A549 (cell line): ENCODE results near the gene COL5A1. TPM values are rescaled to one million over a fixed set of nuclear protein-coding genes. Genes with fewer than 3 reads are reported as not detected.

Source experiments
- ATAC-seq, 2 experiments: fragments of 200-7000 bp in 1 of 2; fragments of >200 bp in 1 of 2; cut with Nextera tagmentation in 1 of 2; cut with Tn5 transposase in 1 of 2; 3 replicates each; pipeline versions ENCODE4 v1.8.0 to v1.9.1; 2018 to 2020; ENCODE audit warnings: mild to moderate bottlenecking in 1 of 2, moderate library complexity in 1 of 2
- CTCF ChIA-PET: fragments of 300-600 bp; sonication (Branson Sonifier 250); formaldehyde crosslinking; extraction: SDS; loops from one replicate; lab custom pipeline; 2021; ENCODE audit warnings: antibody characterized with exemption, inconsistent platforms; lab: Yijun Ruan, JAX
- POLR2A ChIA-PET: fragments of 350-600 bp; formaldehyde crosslinking; extraction: SDS; loops from one replicate; lab custom pipeline; 2021; ENCODE audit warnings: antibody characterized with exemption, inconsistent platforms; lab: Yijun Ruan, JAX
- DNase-seq, 2 experiments: peaks; one replicate each; pipeline versions ENCODE4 v3.0.0 to v3.0.0-alpha.2; 2011 to 2016; ENCODE audit warnings: low read depth in 1 of 2, low spot score in 1 of 2
- FAIRE-seq: peaks from 2 replicates; lab custom pipeline; 2011; peaks lifted over from hg19 to GRCh38; lab: Jason Lieb, UNC
- H3K27ac ChIP-seq, 2 experiments: fragments of >200 bp; sonication (Bioruptor Twin); formaldehyde crosslinking; 3 replicates each; pipeline ENCODE4 v1.5.1; 2016 to 2017
- H3K4me1 ChIP-seq: fragments of >200 bp; sonication (Bioruptor Twin); formaldehyde crosslinking; 3 replicates; pipeline ENCODE4 v1.6.1; 2016
- H3K4me2 ChIP-seq: fragments of >200 bp; sonication (Bioruptor Twin); formaldehyde crosslinking; 3 replicates; pipeline ENCODE4 v1.6.1; 2016
- H3K4me3 ChIP-seq: fragments of >200 bp; sonication (Bioruptor Twin); formaldehyde crosslinking; 3 replicates; pipeline ENCODE4 v1.5.1; 2016
- H3K9me3 ChIP-seq: fragments of >200 bp; sonication (Bioruptor Twin); formaldehyde crosslinking; 3 replicates; pipeline ENCODE4 v1.6.1; 2016
- BHLHE40 ChIP-seq: IDR thresholded peaks from 2 replicates; pipeline ENCODE4 v1.6.1; 2012; ENCODE audit warnings: low read depth, low read length, inconsistent platforms
- CBX2 ChIP-seq: fragments of 200-600 bp; sonication (generic); IDR thresholded peaks from 2 replicates; pipeline ENCODE4 v1.6.1; 2016; ENCODE audit warnings: low read depth, mild to moderate bottlenecking, borderline replicate concordance
- CHD2 ChIP-seq: fragments of 150-350 bp; IDR thresholded peaks from 2 replicates; pipeline ENCODE4 v1.6.1; 2014; ENCODE audit warnings: low read length; ENCODE audit not compliant: partially characterized antibody
- EHF ChIP-seq: fragments of 250-450 bp; sonication (Bioruptor Pico); IDR thresholded peaks from 2 replicates; pipeline ENCODE4 v1.5.0; 2020; ENCODE audit warnings: mild to moderate bottlenecking
- ESRRA ChIP-seq: fragments of 150-350 bp; IDR thresholded peaks from 2 replicates; pipeline ENCODE4 v1.6.1; 2014; ENCODE audit warnings: mild to moderate bottlenecking, low read length, borderline replicate concordance
- JUN ChIP-seq, 2 experiments: fragments of >200 bp; sonication (Bioruptor Twin); formaldehyde crosslinking; IDR thresholded peaks; 2 replicates in 1 of 2; 3 replicates in 1 of 2; pipeline ENCODE4 v1.6.1; 2016 to 2017
- KDM1A ChIP-seq: fragments of 200-600 bp; sonication (generic); IDR thresholded peaks from 2 replicates; pipeline ENCODE4 v1.6.1; 2016; ENCODE audit warnings: low read depth, mild to moderate bottlenecking
- MAZ ChIP-seq: fragments of 150-350 bp; IDR thresholded peaks from 2 replicates; pipeline ENCODE4 v1.6.1; 2014; ENCODE audit warnings: antibody characterized with exemption, low read depth, low read length, borderline replicate concordance
- PHF8 ChIP-seq: fragments of 200-600 bp; sonication (generic); IDR thresholded peaks from 2 replicates; pipeline ENCODE4 v1.6.1; 2016; ENCODE audit warnings: low read depth, mild to moderate bottlenecking, antibody characterized with exemption, moderate library complexity, borderline replicate concordance
- POLR2AphosphoS2 ChIP-seq: conservative IDR thresholded peaks from 2 replicates; pipeline ENCODE4 v1.6.1; 2012; ENCODE audit warnings: low read length, improper control_type of control experiment, inconsistent platforms
- RCOR1 ChIP-seq: fragments of 150-350 bp; IDR thresholded peaks from 2 replicates; pipeline ENCODE4 v1.6.1; 2014; ENCODE audit warnings: antibody characterized with exemption, low read length, low read depth
- RFX5 ChIP-seq: fragments of 450-650 bp; IDR thresholded peaks from 2 replicates; pipeline ENCODE4 v1.7.1; 2014; ENCODE audit warnings: antibody characterized with exemption, mild to moderate bottlenecking, moderate library complexity
- TP53 ChIP-seq: fragments of 250-450 bp; sonication (Bioruptor Pico); IDR thresholded peaks from 2 replicates; pipeline ENCODE4 v1.5.0; 2021; ENCODE audit warnings: mild to moderate bottlenecking, moderate library complexity
- ZC3H11A ChIP-seq: fragments of 450-650 bp; IDR thresholded peaks from 2 replicates; pipeline ENCODE4 v1.6.1; 2014; ENCODE audit warnings: antibody characterized with exemption, mild to moderate bottlenecking
- ZFP36 ChIP-seq: fragments of 450-650 bp; IDR thresholded peaks from 2 replicates; pipeline ENCODE4 v1.6.1; 2014; ENCODE audit warnings: borderline replicate concordance; ENCODE audit not compliant: partially characterized antibody
- ZNF302 ChIP-seq: fragments of 250-450 bp; sonication (Bioruptor Pico); IDR thresholded peaks from 2 replicates; pipeline ENCODE4 v1.9.0; 2021; ENCODE audit warnings: inconsistent platforms, mild to moderate bottlenecking, moderate library complexity
- ZSCAN20 ChIP-seq: fragments of 250-450 bp; sonication (Bioruptor Pico); IDR thresholded peaks from 2 replicates; pipeline ENCODE4 v1.8.0; 2022; ENCODE audit warnings: mild to moderate bottlenecking, moderate library complexity
- WGBS: methylation state at CpG from one replicate; pipeline ENCODE4 v1.1.6; 2017; ENCODE audit errors: missing lambda C conversion rate; 5-methylcytosine and 5-hydroxymethylcytosine counted together
- polyA plus RNA-seq, 4 experiments: library from polyadenylated mRNA; depleted of rRNA in 3 of 4; stranded (reverse); fragments of >200 nt; fragmentation: RNase III in 1 of 4; extraction: RNeasy Plus Mini Kit Qiagen cat#74134 plus additional on column Dnase treatment in 1 of 4; gene quantifications; 2 replicates in 3 of 4; 3 replicates in 1 of 4; pipeline ENCODE4 v1.2.3, GENCODE V29; 2011 to 2017
- TF ChIP-seq, protein P1 (sequence below): IDR thresholded peaks from 2 replicates; pipeline ENCODE4 v1.6.1; 2012
- TF ChIP-seq, protein P2 (sequence below): fragments of 250-450 bp; sonication (Bioruptor Pico); IDR thresholded peaks from 2 replicates; pipeline ENCODE4 v1.5.0; 2020; ENCODE audit warnings: low read depth, mild to moderate bottlenecking, moderate library complexity
- TF ChIP-seq, protein P3 (sequence below): IDR thresholded peaks from 2 replicates; pipeline ENCODE4 v1.6.1; 2012; ENCODE audit warnings: low read depth, borderline replicate concordance
- TF ChIP-seq, protein P4 (sequence below): fragments of 150-350 bp; IDR thresholded peaks from 2 replicates; pipeline ENCODE4 v1.6.1; 2014; ENCODE audit warnings: low read depth, mild to moderate bottlenecking, low read length
- TF ChIP-seq, protein P5 (sequence below): fragments of >200 bp; sonication (Bioruptor Twin); formaldehyde crosslinking; IDR thresholded peaks from 2 replicates; pipeline ENCODE4 v1.6.1; 2016

Gene COL5A1
- polyA plus RNA-seq, 2 of the 4 experiments (the other 2 are of a cell fraction), result 16.1 to 67.5 TPM

DNA sequence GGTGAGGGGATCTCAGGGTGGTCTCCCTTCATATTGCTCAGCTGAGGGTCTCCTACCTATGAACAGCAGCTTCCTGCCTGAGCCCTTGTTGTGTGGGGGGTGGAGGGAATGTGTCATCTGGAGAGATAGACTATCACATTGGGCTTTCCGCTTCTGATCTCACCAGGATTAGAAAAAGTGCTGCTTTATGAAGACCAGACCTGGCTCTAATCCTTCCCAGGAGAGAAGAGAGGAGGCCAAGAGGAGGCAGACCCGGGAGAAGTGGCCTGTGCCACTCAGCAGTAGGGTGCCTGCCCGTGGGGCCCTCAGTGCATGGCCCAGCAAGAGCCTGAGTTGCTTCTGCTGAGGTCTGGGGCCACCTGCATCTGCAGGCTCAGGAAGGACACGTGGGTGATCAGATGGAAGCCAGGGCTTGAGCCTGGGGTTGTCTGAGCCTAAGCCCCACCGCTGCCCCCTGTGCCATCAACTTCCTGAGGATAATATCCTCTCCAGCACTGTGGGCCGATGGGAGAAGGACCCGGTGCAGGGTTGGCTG, 22.1 kb upstream of the COL5A1 start:
- ChIA-PET CTCF (interaction anchor here (0.6 to 3.4 kb wide), 7 partner anchors 9 to 170 kb away, joined by 3 to 18 read pairs (median 4); no protein-coding TSS in a partner anchor), POLR2A (no interaction called here)
- H3K9me3 ChIP-seq, result peaks cover 8% of the 10 kb centered on the region; the same call in 2 of the 3 replicates
- peaks cover 33% of the 10 kb centered on the region for H3K4me1 ChIP-seq
- H3K4me2 ChIP-seq, result no peak overlapping the region
- peak overlapping the region in 1 of 2 experiments; percentile 58; a peak in 2 of 6 replicates for H3K27ac ChIP-seq
- ATAC-seq (no peak), DNase-seq (no peak), FAIRE-seq (no peak)
- H3K4me3 ChIP-seq, result no peak overlapping the region
- TF ChIP-seq POLR2AphosphoS2 (no peak), KDM1A (no peak), ZNF302 (CRISPR knock-in tag) (no peak), ZC3H11A (no peak), CBX2 (no peak)
- TF ChIP-seq, protein P1, sequence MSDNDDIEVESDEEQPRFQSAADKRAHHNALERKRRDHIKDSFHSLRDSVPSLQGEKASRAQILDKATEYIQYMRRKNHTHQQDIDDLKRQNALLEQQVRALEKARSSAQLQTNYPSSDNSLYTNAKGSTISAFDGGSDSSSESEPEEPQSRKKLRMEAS, result no peak
- TF ChIP-seq, protein P2, sequence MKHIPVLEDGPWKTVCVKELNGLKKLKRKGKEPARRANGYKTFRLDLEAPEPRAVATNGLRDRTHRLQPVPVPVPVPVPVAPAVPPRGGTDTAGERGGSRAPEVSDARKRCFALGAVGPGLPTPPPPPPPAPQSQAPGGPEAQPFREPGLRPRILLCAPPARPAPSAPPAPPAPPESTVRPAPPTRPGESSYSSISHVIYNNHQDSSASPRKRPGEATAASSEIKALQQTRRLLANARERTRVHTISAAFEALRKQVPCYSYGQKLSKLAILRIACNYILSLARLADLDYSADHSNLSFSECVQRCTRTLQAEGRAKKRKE (CRISPR knock-in tag), result no peak
- TF ChIP-seq, protein P3, sequence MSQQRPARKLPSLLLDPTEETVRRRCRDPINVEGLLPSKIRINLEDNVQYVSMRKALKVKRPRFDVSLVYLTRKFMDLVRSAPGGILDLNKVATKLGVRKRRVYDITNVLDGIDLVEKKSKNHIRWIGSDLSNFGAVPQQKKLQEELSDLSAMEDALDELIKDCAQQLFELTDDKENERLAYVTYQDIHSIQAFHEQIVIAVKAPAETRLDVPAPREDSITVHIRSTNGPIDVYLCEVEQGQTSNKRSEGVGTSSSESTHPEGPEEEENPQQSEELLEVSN, result no peak
- WGBS, result 58% methylated on average over 6 of the region's 7 CpGs

DNA sequence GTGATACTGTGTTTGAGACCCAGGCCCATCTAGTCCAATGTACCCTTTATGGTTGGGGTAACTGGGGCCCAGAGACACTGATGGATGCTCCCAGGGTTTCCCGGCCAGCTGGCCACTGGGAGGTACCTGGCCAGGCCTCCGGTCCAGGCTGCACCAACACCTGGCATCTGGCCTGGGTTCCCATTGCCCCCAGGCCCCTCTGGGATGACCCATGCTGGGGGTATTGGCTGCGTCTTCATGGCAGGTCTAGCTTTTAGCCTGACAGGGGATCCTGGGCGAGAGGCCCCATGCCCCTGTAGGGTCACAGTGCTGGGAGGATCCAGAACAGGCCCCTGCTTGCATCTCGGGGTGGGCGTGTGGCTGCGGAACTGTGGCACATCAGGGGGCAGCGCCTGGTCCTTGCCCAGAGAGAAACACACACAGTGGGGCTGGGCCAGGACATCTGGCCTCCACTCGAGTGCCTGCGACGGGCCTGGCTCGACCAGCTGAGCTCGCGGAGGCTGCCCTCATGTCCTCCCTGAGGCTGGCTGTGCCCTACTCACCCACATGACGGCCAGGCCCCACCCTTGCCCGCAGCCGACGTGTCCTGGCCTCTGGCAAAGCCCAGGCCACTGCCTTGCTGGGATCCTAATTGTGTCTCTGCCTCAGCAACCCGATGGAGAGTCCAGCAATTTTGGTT, 21.5 kb upstream of the COL5A1 start:
- ATAC-seq (no peak), FAIRE-seq (no peak), DNase-seq (no peak)
- TF ChIP-seq EHF (CRISPR knock-in tag) (no peak), ZSCAN20 (CRISPR knock-in tag) (no peak), PHF8 (no peak), JUN (IDR thresholded peaks at IDR 0.05) (no peak), ZNF302 (CRISPR knock-in tag) (no peak), TP53 (CRISPR knock-in tag) (no peak), ZFP36 (no peak), BHLHE40 (no peak), RCOR1 (no peak), CHD2 (no peak), ESRRA (no peak), RFX5 (no peak), KDM1A (no peak), MAZ (no peak)
- TF ChIP-seq, protein P4, sequence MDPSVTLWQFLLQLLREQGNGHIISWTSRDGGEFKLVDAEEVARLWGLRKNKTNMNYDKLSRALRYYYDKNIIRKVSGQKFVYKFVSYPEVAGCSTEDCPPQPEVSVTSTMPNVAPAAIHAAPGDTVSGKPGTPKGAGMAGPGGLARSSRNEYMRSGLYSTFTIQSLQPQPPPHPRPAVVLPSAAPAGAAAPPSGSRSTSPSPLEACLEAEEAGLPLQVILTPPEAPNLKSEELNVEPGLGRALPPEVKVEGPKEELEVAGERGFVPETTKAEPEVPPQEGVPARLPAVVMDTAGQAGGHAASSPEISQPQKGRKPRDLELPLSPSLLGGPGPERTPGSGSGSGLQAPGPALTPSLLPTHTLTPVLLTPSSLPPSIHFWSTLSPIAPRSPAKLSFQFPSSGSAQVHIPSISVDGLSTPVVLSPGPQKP, result no peak
- TF ChIP-seq, protein P5, sequence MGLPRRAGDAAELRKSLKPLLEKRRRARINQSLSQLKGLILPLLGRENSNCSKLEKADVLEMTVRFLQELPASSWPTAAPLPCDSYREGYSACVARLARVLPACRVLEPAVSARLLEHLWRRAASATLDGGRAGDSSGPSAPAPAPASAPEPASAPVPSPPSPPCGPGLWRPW, result no peak
- TF ChIP-seq, protein P3, result no peak
- Histone ChIP-seq H3K4me1 (peaks cover 39% of the 10 kb centered on the region), H3K27ac (peak overlapping the region in 1 of 2 experiments; percentile 58; a peak in 3 of 6 replicates), H3K4me2 (no peak overlapping the region), H3K4me3 (no peak overlapping the region), H3K9me3 (peaks cover 2% of the 10 kb centered on the region; the same call in 1 of the 3 replicates)
- WGBS, result 90% methylated on average over 4 of the region's 19 CpGs
- ChIA-PET CTCF (interaction anchor here (0.6 to 1.7 kb wide), 6 partner anchors 10 to 171 kb away, joined by 3 to 5 read pairs (median 4); no protein-coding TSS in a partner anchor), POLR2A (no interaction called here)
